ENCODE measurements around the gene WDR5.

The WDR5 gene

DNA sequence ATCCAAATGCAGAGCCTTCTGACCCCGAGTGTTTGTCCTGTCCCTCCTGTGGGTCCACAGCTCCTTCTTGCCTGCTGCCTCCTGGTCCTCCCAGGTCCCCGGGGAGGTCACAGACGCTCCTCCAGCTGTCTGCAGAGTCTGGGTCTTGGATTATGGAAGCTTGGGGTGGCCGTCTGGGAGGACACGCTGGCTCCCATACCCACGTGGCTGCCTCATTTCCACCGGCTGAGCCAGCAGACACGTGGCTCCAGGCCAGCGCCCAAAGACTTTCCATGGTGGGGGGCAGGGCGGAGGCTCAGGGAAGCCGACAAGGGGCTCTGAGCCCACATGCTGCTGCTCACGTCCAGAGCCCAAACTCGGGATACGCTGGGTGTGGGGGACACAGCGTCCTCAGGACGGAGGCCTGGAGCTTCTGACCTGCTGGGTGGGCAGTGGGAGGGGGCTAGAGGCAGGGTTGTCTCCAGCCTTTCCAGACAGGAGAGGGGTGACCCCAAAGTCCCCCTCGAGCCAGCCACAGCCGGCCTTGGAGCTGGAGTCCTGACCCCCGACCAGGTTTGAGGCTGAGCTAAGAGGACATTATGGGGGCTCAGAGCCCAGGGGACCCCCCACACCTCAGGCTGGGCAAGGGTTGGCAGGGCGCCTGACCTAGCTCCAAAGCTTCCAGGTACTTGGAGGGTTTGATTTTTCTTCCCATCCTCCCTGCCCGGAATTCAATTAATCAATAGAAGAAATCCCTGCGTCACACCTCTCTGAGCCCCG lies 52.7 kb downstream of the WDR5 start:
- DNase-seq (ENCODE audit: low spot score): no peak

DNA sequence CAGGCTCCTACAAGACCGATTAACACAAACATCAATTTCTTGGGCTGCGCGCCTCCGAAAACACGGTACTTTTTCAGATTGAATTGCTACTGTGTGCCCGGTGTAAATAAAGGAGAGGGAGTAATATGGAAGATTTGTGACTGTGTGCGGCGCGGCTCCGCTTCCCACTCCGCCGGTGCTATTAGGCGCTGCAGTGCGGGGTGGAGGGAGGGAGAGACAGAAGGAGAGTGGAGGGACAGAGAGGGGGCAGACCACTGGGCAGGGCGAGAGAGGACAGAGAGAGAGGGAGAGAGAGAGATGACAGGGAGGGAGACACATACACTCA lies 53.2 kb downstream of the WDR5 start:
- no peak for DNase-seq (ENCODE audit: low spot score)

DNA sequence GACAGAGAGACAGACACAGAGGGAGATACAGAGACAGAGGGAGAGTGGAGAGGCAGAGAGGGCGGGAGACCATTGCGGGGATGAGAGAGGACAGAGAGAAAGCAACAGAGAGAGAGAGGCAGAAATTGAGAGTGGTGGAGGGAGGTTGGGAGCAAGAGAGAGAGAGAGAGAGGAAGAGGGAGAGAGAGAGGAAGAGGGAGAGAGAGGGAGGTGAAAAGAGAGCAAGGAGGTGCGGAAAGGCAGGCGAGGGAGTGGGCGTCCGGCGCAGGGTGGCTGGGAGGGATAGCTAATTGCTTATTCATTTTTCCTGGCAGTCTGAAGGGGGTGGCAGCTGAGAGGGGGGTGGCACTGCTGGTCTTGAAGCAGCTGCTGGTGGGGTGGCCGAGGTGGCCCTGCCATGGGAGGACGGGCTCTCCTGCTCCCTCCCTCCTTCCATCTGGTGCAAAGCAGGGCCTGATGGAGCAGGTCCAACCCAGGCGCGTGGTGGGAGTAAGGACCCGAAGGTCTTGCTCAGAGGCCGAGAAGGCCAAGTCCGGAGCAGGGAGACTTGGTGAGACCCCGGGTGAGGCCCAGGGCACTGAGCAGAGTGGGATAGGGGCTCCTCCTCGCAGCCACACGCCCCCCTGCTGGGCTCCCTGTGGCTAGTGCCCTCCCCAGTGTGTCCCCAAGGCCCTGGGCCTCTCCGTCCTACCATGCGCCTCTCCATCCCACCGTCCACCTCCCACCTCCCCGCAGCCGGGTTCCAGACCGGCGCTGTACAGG lies 53.8 kb downstream of the WDR5 start:
- peak; percentile 60 for DNase-seq (ENCODE audit: low spot score)

DNA sequence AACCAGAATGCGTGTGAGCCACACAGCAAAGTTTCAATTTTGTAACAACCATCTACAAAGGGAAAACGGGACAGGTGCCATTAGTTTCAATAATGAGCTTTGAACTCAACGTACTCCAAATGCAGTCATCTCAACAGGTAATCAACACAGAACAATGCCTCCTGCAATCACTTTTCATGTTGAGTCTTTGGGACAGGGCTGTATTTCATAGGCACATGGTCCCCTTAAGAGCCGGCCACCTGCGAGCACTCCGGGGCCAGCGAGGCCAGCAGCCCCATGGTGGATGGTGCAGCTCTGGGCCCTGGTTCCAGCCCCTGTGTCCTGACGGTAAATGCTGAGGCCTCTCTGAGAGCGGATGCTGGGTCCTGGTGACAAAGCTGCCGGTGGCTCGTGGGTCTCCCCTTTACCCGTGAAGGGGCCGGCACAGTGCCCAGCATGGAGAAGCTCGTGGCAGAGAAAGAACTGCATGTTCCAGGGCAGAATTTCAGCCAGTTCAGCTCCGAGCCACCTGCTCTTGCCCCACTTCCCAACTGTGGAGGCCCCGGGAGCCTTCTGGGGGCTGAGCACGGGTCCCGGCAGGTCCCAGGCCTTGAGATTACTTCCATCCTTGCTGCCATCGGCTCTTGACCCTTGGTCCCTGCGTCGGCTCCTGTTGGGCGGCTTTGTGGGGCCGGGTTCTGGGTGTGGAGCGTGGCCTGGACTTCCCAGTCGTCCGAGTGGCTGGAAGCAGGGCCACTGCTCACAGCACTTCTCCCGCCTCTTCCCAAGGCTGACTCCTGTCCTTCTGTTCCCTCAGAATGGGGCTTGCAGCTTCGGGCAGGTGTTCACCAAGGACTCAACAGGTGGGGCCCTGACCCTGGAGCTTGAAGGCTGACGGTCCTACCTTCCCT lies 54.6 kb downstream of the WDR5 start:
- no peak for DNase-seq (ENCODE audit: low spot score)

DNA sequence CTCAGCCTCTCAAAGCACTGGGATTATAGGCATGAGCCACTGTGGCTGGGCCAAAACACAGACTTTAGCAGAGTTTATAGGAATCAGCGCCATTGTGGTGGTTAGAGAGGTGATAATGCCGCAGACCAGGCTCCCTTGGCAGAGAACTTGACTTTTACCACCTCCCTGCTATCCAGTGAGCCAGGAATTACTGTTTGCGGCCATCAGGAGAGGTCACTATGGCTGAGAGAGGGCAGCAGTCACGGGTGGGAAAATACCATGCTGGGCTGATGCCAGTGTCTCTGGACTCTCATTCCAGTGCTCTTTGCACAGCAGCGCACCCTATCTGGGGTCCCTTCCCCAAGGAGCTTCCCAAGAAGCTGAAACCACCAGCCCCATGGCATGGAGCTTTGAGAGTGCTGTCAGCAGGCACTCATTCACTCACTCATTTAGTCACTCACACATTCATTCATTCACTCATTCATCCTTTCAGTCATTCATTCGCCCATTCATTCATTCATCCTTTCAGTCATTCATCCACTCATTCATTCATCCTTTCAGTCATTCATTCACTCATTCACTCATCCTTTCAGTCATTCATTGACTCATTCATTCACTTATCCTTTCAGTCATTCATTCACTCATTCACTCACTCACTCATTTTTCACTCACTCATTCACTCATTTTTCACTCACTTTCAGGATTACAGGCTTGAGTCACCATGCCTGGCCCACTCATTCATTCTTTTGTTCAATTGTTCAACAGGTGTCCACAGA lies 55.8 kb downstream of the WDR5 start:
- no peak for DNase-seq (ENCODE audit: low spot score)

DNA sequence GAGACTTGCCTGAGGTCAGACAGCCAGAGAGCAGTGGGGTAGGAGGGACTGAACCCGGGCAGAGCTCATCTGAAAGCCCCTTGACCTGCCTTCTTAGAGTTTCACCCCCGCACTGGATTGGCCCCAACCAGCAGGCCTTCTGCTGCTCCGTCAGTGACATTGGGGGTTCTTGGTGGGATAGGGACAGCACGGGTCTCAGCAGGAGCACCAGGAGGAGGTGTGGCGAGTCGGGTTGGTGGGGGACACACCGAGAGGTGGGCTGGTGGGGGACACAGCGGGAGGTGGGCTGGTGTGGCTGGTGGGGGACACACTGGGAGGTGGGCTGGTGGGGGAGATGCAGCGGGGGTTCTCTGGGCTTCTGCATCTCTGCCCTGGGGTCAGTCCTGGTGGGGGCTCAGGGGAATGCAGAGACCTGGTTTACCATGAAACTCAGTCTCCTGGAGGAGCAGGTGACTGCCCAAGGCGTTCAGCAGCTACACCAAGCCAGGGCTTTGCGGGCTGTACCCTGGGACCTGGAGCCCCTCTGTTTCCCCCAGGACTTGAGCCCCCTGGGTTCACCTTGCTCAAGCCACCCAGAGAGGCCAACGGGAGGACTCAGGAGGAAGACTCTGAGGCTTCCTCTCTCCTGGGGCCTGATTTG lies 56.5 kb downstream of the WDR5 start:
- DNase-seq (ENCODE audit: low spot score): no peak

DNA sequence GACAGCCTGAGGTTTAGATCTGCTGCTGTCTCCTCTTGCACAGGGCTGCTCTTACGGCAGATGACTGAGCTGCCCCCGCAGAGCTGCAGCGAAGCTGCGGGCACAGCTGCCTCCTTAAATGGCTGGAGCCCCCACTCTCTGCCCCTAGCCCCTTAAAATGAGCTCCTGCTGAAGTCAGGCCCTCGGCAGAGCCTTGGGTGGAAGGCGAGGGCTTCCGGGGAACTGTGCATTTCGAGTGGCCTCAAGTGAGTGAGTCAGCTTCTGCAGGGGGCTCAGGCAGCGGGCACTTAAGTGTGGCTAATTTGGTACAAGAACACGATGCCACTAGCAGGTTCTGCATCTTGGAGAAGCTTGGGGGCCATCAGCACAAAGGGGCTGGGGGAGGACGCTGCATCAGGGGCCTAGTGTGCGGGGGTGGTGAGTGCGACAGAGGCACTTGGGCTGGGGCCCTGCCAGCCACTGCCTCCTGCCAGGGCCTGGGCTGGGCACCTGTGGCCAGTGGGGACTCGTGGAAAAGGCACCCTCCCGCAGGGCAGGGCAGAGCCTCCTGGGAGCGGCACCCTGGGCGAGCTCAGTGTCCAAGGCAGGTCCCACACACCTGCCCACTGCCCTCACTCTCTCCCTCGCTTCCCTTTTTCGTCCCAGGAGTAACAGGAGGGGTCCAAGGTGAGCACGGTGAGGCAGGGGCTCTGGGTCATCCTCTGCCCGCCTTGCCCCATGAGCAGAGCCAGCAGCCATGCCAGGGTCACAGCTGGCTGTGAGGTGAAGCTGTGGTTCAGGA lies 57.3 kb downstream of the WDR5 start:
- no peak for DNase-seq (ENCODE audit: low spot score)

DNA sequence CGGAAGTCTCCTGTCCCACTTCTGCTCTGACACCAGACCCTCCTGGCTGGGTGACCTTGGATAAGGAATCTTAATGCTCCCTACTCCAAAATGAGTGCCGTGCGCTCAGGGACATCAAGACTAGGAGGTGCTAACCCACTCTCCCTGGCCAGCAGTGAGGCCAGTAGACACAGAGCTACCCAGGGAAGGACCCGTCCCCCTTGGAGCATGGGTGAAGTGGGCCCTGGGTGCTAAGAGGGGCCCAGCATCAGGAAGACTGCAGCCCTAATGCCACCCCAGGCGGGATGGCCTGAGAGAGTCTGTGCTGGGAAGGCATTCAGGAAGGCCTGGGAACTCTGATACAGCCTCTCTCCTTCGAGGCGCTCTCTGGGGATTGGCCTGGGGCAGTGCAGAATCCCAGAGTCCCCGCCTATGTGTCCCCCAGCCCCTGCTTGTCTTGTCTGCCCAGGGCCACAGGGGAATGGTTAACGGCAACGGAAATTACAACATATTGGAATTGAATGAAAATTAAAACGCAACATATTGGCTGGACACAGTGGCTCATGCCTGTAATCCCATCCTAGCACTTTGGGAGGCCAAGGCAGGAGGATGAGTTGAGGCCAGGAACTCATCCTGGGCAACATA lies 58.1 kb downstream of the WDR5 start:
- DNase-seq (ENCODE audit: low spot score): no peak

DNA sequence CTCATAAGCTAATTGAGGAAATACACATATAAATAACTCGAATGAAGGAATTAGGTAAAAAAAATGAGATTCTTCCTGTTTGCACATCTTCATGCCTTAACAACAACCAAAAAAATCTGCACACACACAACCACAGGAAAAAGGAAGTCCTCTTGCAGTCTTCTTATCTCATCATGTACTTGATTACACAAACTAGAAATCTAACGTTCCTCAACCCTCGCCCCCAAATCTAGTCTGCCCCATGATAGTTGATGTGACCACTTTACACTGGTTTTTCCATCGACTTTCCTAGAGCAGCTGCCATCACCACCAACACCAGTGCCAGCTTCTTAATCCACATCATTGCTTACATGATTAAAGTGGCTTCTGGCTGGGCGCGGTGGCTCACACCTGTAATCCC lies 59.7 kb downstream of the WDR5 start:
- no peak for DNase-seq (ENCODE audit: low spot score)

DNA sequence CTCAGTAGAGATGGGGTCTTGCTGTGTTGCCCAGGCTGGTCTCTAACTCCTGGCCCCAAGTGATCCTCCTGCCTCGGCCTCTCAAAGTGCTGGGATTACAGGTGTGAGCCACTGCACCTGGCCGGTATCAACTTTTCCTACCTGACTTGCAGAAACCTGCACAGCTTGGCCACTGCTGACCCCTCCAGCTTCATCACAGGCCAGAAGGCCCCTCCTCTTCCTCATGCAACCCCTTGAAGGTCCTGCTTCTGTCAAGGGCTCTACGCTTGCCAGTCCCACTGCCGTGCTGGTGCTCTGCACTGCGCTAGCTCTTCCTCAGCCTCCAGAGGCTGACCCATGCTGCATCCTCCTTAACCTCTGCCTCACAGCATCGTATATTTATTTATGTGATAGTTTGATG lies 61.0 kb downstream of the WDR5 start:
- DNase-seq (ENCODE audit: low spot score): no peak

DNA sequence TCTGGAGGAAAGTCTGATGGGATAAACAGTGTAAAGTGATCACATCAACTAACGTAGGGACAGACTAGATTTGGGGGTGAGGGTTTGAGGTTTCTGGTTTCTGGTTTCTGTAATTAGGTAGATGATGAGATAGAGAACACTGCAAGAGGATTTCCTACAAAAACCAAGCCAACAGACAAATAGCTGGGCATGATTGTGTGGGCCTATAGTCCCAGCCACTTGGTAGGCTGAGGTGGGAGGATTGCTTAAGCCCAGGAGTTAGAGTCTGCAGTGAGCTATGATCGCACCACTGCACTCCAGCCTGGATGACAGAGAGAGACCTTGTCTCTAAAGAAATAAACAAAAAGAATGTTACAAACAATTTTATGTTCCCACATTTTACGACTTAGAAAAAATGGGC lies 62.9 kb downstream of the WDR5 start:
- DNase-seq (ENCODE audit: low spot score): no peak

DNA sequence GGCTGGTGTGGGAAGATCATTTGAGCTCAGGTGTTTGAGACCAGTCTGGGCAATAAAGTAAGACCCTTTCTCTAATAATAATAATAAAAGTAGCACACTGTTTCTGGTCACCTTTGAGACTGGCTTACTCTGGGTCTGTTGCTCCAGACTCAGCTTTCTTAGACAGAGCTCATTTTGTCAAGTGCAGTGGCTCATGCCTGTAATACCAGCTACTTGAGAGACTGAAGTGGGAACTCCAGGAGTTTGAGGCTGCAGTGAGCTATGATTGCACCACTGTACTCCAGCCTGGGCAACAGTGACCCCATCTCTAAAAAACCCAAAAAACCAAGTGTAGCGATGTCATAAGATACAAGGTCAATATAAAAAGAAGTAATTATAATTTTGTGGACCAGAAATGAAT lies 64.8 kb downstream of the WDR5 start:
- DNase-seq (ENCODE audit: low spot score): no peak

DNA sequence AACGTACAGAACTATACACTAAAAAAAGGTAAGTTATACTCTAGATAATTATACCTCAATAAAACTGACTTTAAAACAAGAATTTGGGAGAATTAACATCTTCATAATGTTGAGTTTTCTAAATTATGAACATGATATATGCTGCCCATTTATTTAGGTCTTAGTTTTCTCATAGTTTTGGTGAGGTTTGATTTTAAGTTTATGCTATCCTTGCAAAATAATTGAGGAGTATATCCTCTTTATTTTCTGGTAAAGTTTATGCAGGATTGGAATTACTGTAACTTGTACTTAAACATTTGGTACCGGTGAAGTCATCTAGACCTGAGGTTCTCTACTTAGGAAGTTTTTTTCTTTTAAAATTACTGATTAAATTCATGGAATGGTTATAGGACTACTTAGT lies 67.3 kb downstream of the WDR5 start:
- DNase-seq (ENCODE audit: low spot score): no peak

DNA sequence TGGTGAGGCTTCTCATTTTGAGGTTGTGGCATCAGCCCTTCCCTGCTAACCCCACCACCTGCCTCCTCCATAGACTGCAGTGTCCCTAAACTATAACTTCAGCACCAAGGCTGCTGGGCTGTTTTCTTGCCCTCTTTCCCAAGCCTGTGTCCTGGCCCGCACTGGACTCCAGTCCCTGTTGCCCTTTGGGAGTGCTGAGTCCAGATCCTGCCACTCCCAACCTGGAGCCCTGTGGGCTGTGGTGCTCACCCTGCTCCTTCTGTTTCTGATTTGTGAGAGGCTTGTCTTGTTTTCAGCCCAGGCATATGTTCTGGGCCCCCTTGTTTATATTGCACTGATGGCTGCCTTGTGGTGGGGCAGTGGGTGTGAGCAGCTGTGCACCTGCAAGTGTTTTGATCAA lies 68.2 kb downstream of the WDR5 start:
- no peak for DNase-seq (ENCODE audit: low spot score)

DNA sequence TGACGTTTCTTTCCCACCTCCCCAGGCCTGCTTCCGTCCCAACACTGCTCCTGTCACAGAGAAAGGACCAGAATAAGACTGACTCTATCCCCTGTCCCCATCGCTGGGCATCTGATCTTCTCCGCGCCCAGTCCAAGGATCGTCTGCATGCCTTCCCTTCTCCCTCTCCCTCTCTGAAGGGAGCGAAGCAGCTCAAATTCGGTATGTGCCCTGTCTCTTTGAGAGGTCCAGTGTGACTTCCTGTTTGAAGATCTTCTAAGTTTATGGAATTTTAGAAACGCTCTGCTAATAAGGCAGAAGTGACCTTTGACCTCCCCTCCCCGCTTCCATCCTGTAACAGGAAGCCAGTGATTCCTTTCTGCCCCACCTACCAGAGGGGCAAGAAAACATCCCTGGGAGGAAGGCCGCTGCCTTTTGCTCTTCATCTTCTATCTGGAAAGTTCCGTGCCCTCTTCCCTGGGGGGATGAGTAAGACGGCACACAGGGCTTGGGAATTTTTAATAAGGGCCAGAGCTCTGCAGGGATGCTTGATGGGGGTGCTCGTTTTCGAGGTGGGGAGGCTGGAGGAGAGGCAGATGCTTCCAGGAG lies 69.2 kb downstream of the WDR5 start:
- DNase-seq (ENCODE audit: low spot score): no peak

DNA sequence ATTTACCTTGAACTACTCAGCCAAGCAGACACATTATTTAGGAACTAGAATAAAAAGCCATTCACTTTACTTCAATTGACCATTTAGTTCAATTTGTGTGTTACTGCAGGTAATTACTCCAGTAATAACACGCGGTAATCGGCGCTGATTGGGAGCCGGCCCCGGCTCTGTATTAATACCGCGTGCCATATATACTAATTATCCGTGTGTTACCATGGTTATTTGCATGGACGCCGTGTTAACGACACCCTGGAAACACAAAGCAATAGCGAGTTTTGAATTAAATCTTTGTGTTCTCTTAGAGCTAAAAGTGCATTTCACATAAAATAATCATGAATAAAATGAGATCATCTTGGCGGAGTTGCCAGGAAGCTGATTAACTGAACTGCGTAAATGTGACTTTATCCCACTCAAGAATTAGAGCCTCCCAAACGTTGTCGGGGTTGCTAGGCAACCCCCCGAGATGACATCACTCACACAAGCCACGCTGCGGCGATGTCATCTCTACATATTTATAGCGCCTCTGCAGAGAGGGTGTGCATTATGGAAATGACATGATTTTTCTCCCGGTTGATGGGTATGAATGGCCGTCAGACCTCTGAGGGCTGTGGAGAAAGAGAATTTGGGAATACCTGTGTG lies 69.9 kb downstream of the WDR5 start:
- peak; percentile 76 for DNase-seq (ENCODE audit: low spot score)

DNA sequence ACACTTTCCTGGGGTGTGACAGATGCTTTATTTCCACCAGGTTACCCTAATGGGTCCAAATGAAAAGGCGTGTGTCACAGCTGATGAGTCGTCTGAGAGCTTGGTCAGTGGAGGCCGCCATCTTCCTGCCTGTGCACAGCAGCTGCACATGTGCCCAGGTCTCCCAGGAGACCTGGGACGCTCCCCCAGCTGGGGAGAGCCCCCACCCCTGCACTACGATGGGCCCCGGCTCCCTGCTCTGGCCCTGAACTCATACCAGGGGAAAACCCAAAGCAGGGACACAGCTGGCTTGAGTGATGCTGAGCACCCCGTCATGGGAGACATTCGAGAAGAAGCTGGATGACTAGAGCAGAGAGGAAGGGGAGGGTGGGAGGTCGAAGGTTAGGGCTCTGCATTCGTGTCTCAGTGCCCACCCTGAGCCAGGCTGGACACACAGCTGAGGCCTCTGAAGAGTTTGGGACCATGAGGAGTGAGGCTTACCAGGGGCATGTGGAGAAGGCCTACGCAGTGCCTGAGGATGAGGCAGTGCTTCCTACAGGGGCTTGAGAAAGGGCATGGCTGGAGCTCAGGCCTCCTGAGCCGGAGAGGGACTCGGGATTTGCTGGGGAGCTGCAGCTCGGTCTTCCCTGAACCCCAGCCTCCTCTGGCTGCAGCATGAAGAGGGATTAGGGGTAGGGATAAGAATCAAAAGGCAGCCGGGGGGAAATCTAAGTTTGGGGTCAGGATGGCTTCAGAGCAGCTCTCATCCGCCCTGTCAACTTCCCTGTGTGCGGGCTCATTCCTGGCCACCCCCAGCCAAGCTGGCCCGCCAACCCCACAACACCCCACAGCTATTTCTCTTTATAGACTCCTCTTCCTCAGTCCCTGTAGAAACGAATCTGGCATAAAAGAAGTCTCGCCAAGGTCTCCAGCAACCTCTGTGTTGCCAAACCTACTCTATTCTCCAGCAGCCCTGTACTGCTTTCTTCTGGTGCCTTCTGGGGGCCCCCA lies 70.7 kb downstream of the WDR5 start:
- no peak for DNase-seq (ENCODE audit: low spot score)

DNA sequence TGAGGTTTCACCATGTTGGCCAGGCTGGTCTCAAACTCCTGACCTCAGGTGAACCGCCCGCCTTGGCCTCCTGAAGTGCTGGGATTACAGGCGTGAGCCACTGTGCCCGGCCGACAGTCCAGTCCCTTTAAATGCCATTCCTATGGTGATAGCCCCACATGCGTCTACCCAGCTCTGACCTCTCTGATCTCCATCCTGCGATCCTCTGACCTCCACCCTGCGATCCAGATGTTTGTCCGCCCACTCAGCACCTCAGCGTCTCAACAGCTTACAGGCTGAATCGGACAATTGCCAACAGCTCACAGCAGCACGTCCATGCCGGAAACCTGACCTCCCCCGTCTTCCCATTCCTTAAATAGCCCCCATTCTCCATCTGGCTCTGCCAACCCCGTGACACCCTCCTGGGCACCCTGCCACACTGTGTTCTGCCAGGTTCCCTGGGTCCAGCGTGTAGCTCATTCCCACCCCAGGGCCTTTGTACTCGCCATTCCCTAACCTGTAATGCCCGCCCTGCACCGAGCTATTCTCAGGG lies 72.5 kb downstream of the WDR5 start:
- no peak for DNase-seq (ENCODE audit: low spot score)

All from Ammon's horn (tissue), 1 donor.